SK-N-SH treated with all-trans-retinoic acid at 6 μM for 48 hours (cell line): ENCODE measurements around the gene SNED1.

ENCODE experiments used
- PATZ1 ChIP-seq: fragments of 250-450 bp; sonication (Bioruptor Pico); IDR thresholded peaks from 2 replicates; pipeline ENCODE4 v1.8.0; 2020; ENCODE audit warnings: mild to moderate bottlenecking, moderate library complexity, borderline replicate concordance
- RARB ChIP-seq: fragments of 250-450 bp; sonication (Bioruptor Pico); IDR thresholded peaks from 2 replicates; pipeline ENCODE4 v1.8.0; 2021; ENCODE audit warnings: mild to moderate bottlenecking, moderate library complexity

- TF ChIP-seq RARB (CRISPR knock-in tag) (no peak), PATZ1 (no peak)
Measured at GRCh38 chr2:241020201-241020600, 21.8 kb downstream of the SNED1 start.
